ENCODE data around the gene PTAR1. TPM values are rescaled to one million over a fixed set of nuclear protein-coding genes. Genes with fewer than 3 reads are reported as not detected.

PTAR1 gene
- total and polyA plus RNA-seq, 10 of the 15 experiments (the other 5 are each of a cell fraction or from before 2014, with no cell fraction given) = 4.9 to 27.6 (median 14.2) TPM

DNA sequence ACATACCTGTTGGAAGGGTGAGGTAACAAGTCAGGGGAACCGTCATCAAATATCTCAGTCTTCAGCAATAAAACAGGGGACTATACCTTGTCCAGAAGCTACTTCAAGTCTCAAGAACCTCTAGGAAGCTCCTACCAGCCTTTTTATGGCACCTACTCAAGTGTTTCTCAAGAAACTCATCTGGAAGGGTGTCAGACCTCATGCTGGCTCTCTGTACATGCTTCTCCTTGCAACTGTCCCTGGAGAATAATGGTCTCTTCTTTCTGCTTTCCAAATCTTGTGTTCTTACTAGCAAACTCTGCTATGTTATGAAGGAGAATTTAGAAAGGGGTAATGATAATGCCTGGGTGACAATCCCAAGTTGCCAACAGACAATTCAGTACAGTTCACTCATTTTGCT, 8.3 kb upstream of the PTAR1 start:
- Histone ChIP-seq H3K9ac (ENCODE audit: control insufficient read depth, insufficient read depth, low read length) (no peak overlapping the region), H4K20me1 (ENCODE audit: control insufficient read depth, insufficient read depth) (no peaks in the 10 kb centered on the region), H3K9me3 (replicated peaks; ENCODE audit: control insufficient read depth, insufficient read depth, low read length) (no peaks in the 10 kb centered on the region), H3K27me3 (replicated peaks in 1 of 2; ENCODE audit: control insufficient read depth in 2 of 2, insufficient read depth in 2 of 2, low read length in 1 of 2) (no peaks in the 10 kb centered on the region), H2AFZ (ENCODE audit: control insufficient read depth, low read depth, low read length) (no peak overlapping the region), H3K4me1 (ENCODE audit: control insufficient read depth, insufficient read depth, low read length) (no peaks in the 10 kb centered on the region), H3K4me2 (ENCODE audit: control insufficient read depth, insufficient read depth) (no peak overlapping the region), H3K36me3 (ENCODE audit: control insufficient read depth in 2 of 2, insufficient read depth in 2 of 2, low read length in 1 of 2) (no peaks in the 10 kb centered on the region), H3K4me3 (no peak overlapping the region), H3K79me2 (ENCODE audit: control insufficient read depth, insufficient read depth, low read length) (no peaks in the 10 kb centered on the region), H3K27ac (ENCODE audit: control insufficient read depth, insufficient read depth) (no peak overlapping the region)
- POLR2A ChIA-PET = interaction anchor here (1.0 kb wide), 1 partner anchor 10 kb away, joined by 4 read pairs; no protein-coding TSS in a partner anchor
- intact Hi-C loops (cut with micrococcal nuclease; ENCODE audit: unreplicated experiment) = loop anchor here (10.0 kb wide), 1 partner anchor 593 kb away; the partner anchor contains the start of gene TJP2
- 25% methylated on average over 1 of the region's 1 CpG for WGBS (ENCODE audit: insufficient coverage, insufficient replicate concordance, low lambda C conversion rate, missing lambda C conversion rate)
- FAIRE-seq (no peak), DNase-seq (ENCODE audit: low read depth, low spot score) (no peak), ATAC-seq (no peak)
- BruUV-seq (replicated peaks) = no TSS peak
- in situ Hi-C loops (cut with MboI) = loop anchor here (25.0 kb wide), 2 partner anchors 94 to 494 kb away; partner anchors contain the start of gene SMC5
- SMC1A ChIA-PET (ENCODE audit: uncharacterized antibody, unreplicated experiment) = no interaction called here
- TF ChIP-seq ATF7 (IDR thresholded peaks at IDR 0.05; ENCODE audit: low read depth) (no peak), POLR2AphosphoS2 (IDR thresholded peaks at IDR 0.05; ENCODE audit: low read depth, low read length) (no peak), MYB (IDR thresholded peaks at IDR 0.05; ENCODE audit: borderline replicate concordance, low read depth, low read length) (no peak), RAD51 (IDR thresholded peaks at IDR 0.05) (no peak), STAT1 (conservative IDR thresholded peaks at IDR 0.05) (no peak), NBN (IDR thresholded peaks at IDR 0.05) (no peak), POU2F2 (IDR thresholded peaks at IDR 0.05; ENCODE audit: borderline replicate concordance, low read depth, low read length) (no peak), BACH1 (IDR thresholded peaks at IDR 0.05; ENCODE audit: borderline replicate concordance) (no peak), HDAC6 (IDR thresholded peaks at IDR 0.05; ENCODE audit: unreplicated experiment) (no peak), POLR2AphosphoS5 (IDR thresholded peaks at IDR 0.05; ENCODE audit: low read length) (no peak), CHD4 (IDR thresholded peaks at IDR 0.05) (no peak)
- TF ChIP-seq, protein P1, sequence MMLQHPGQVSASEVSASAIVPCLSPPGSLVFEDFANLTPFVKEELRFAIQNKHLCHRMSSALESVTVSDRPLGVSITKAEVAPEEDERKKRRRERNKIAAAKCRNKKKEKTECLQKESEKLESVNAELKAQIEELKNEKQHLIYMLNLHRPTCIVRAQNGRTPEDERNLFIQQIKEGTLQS (IDR thresholded peaks at IDR 0.05; ENCODE audit: borderline replicate concordance, extremely low read depth, low read depth, low read length) = no peak
- TF ChIP-seq, protein P2, sequence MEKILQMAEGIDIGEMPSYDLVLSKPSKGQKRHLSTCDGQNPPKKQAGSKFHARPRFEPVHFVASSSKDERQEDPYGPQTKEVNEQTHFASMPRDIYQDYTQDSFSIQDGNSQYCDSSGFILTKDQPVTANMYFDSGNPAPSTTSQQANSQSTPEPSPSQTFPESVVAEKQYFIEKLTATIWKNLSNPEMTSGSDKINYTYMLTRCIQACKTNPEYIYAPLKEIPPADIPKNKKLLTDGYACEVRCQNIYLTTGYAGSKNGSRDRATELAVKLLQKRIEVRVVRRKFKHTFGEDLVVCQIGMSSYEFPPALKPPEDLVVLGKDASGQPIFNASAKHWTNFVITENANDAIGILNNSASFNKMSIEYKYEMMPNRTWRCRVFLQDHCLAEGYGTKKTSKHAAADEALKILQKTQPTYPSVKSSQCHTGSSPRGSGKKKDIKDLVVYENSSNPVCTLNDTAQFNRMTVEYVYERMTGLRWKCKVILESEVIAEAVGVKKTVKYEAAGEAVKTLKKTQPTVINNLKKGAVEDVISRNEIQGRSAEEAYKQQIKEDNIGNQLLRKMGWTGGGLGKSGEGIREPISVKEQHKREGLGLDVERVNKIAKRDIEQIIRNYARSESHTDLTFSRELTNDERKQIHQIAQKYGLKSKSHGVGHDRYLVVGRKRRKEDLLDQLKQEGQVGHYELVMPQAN (conservative IDR thresholded peaks at IDR 0.05) = no peak
- TF ChIP-seq, protein P3, sequence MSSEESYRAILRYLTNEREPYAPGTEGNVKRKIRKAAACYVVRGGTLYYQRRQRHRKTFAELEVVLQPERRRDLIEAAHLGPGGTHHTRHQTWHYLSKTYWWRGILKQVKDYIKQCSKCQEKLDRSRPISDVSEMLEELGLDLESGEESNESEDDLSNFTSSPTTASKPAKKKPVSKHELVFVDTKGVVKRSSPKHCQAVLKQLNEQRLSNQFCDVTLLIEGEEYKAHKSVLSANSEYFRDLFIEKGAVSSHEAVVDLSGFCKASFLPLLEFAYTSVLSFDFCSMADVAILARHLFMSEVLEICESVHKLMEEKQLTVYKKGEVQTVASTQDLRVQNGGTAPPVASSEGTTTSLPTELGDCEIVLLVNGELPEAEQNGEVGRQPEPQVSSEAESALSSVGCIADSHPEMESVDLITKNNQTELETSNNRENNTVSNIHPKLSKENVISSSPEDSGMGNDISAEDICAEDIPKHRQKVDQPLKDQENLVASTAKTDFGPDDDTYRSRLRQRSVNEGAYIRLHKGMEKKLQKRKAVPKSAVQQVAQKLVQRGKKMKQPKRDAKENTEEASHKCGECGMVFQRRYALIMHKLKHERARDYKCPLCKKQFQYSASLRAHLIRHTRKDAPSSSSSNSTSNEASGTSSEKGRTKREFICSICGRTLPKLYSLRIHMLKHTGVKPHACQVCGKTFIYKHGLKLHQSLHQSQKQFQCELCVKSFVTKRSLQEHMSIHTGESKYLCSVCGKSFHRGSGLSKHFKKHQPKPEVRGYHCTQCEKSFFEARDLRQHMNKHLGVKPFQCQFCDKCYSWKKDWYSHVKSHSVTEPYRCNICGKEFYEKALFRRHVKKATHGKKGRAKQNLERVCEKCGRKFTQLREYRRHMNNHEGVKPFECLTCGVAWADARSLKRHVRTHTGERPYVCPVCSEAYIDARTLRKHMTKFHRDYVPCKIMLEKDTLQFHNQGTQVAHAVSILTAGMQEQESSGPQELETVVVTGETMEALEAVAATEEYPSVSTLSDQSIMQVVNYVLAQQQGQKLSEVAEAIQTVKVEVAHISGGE (CRISPR knock-in tag; IDR thresholded peaks at IDR 0.05) = no peak
- TF ChIP-seq, protein P4, sequence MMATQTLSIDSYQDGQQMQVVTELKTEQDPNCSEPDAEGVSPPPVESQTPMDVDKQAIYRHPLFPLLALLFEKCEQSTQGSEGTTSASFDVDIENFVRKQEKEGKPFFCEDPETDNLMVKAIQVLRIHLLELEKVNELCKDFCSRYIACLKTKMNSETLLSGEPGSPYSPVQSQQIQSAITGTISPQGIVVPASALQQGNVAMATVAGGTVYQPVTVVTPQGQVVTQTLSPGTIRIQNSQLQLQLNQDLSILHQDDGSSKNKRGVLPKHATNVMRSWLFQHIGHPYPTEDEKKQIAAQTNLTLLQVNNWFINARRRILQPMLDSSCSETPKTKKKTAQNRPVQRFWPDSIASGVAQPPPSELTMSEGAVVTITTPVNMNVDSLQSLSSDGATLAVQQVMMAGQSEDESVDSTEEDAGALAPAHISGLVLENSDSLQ (IDR thresholded peaks at IDR 0.05) = no peak
- CTCF ChIA-PET = no interaction called here
- RAD21 ChIA-PET (ENCODE audit: unreplicated experiment) = no interaction called here
